ENCODE measurements around the gene RGS9BP.
"Not testable (repeated sequence)": the region's sequence is repeated elsewhere in the genome, so short reads cannot be mapped to it uniquely, and the experiment has no call there.

Gene RGS9BP

GRCh38 chr19:32700129-32700528 is 24.5 kb downstream of the RGS9BP start:
- not testable (repeated sequence) for DNase-seq

- DNase-seq, result no peak
These were observed 26.4 kb downstream of the RGS9BP start for GRCh38 chr19:32702010-32702409.

GRCh38 chr19:32704006-32704405 is 28.4 kb downstream of the RGS9BP start:
- DNase-seq, result not testable (repeated sequence)

- DNase-seq, result no peak
These were observed 32.8 kb downstream of the RGS9BP start for GRCh38 chr19:32708457-32708856.

- DNase-seq, result no peak
These were observed 33.4 kb downstream of the RGS9BP start for GRCh38 chr19:32709032-32709431.

GRCh38 chr19:32711747-32712146 is 36.1 kb downstream of the RGS9BP start:
- DNase-seq, result no peak

- not testable (repeated sequence) for DNase-seq
These were observed 40.6 kb downstream of the RGS9BP start for GRCh38 chr19:32716203-32716602.

GRCh38 chr19:32717496-32717895 is 41.8 kb downstream of the RGS9BP start:
- no peak for DNase-seq

- no peak for DNase-seq
These were observed 42.6 kb downstream of the RGS9BP start for GRCh38 chr19:32718286-32718685.

GRCh38 chr19:32719611-32720059 is 44.0 kb downstream of the RGS9BP start, which contains the start of gene TDRD12:
Gene TDRD12, plus strand, starts transcription at chr19:32719767. Its CDS starts 306 bp downstream, at chr19:32720073.
- no peak for DNase-seq

- DNase-seq, result no peak
These were observed 44.7 kb downstream of the RGS9BP start for GRCh38 chr19:32720216-32720935.

- no peak for DNase-seq
These were observed 45.2 kb downstream of the RGS9BP start for GRCh38 chr19:32720936-32721250.
